GM12878 (cell line): ENCODE measurements around the gene TNFSF4. TPM values are rescaled to one million over a fixed set of nuclear protein-coding genes. Genes with fewer than 3 reads are reported as not detected.

Experiments
- ATAC-seq: fragments of 200-7000 bp; cut with Tn5 transposase; 3 replicates; pipeline ENCODE4 v1.9.1; 2020; ENCODE audit warnings: mild to moderate bottlenecking, moderate library complexity
- BruUV-seq: library from RNA; stranded (reverse); fragments of 400-500 nt; replicated peaks from 2 replicates; lab custom pipeline; 2021; lab: Mats Ljungman, UMichigan
- CTCF ChIA-PET: fragments of 300-600 bp; sonication (Branson Sonifier 250); formaldehyde crosslinking; extraction: SDS; loops from one replicate; lab custom pipeline; 2021; ENCODE audit warnings: inconsistent platforms; lab: Yijun Ruan, JAX
- POLR2A ChIA-PET: fragments of 350-600 bp; formaldehyde crosslinking; extraction: SDS; loops from one replicate; lab custom pipeline; 2021; ENCODE audit warnings: inconsistent platforms; lab: Charles Lee
- RAD21 ChIA-PET: fragments of 300-600 bp; sonication (Branson Sonifier 250); formaldehyde crosslinking; loops from one replicate; lab custom pipeline; 2023; ENCODE audit warnings: antibody characterized with exemption; ENCODE audit not compliant: unreplicated experiment; lab: Charles Lee
- SMC1A ChIA-PET: fragments of 300-600 bp; sonication (Branson Sonifier 250); formaldehyde crosslinking; loops from one replicate; lab custom pipeline; 2023; ENCODE audit not compliant: unreplicated experiment, uncharacterized antibody; lab: Charles Lee
- DNase-seq: peaks from one replicate; pipeline ENCODE4 v3.0.0-alpha.2; 2011; ENCODE audit warnings: low read depth, low spot score
- FAIRE-seq: peaks from 3 replicates; lab custom pipeline; 2011; peaks lifted over from hg19 to GRCh38; lab: Jason Lieb, UNC
- H2AFZ ChIP-seq: 2 replicates; pipeline ENCODE4 v1.6.0; 2011; ENCODE audit warnings: low read depth, low read length, control low read depth; ENCODE audit not compliant: control insufficient read depth
- H3K27ac ChIP-seq: 2 replicates; pipeline ENCODE4 v1.5.1; 2011; ENCODE audit warnings: control low read depth; ENCODE audit not compliant: control insufficient read depth, insufficient read depth
- H3K27me3 ChIP-seq, 2 experiments: replicated peaks in 1 of 2; 2 replicates each; pipeline versions ENCODE4 v1.6.0 to v1.6.1; 2011; ENCODE audit warnings: low read length in 1 of 2; ENCODE audit not compliant: control insufficient read depth in 2 of 2, insufficient read depth in 2 of 2
- H3K36me3 ChIP-seq, 2 experiments: 2 replicates each; pipeline ENCODE4 v1.5.1; 2011; ENCODE audit warnings: low read length in 1 of 2; ENCODE audit not compliant: control insufficient read depth in 2 of 2, insufficient read depth in 2 of 2
- H3K4me1 ChIP-seq: 2 replicates; pipeline ENCODE4 v1.6.1; 2011; ENCODE audit warnings: mild to moderate bottlenecking, low read length, moderate library complexity, mixed read lengths; ENCODE audit not compliant: control insufficient read depth, insufficient read depth
- H3K4me2 ChIP-seq: 2 replicates; pipeline ENCODE4 v1.6.0; 2011; ENCODE audit warnings: control low read depth; ENCODE audit not compliant: control insufficient read depth, insufficient read depth
- H3K4me3 ChIP-seq: fragments of 200-600 bp; sonication (generic); 2 replicates; pipeline ENCODE4 v1.5.1; 2016
- H3K79me2 ChIP-seq: 2 replicates; pipeline ENCODE4 v1.6.0; 2011; ENCODE audit warnings: low read length; ENCODE audit not compliant: control insufficient read depth, insufficient read depth
- H3K9ac ChIP-seq: 2 replicates; pipeline ENCODE4 v1.8.0; 2011; ENCODE audit warnings: low read length, control low read depth, mixed read lengths; ENCODE audit not compliant: control insufficient read depth, insufficient read depth
- H3K9me3 ChIP-seq: replicated peaks from 3 replicates; pipeline ENCODE4 v1.5.1; 2011; ENCODE audit warnings: mild to moderate bottlenecking, low read length; ENCODE audit not compliant: control insufficient read depth, insufficient read depth
- H4K20me1 ChIP-seq: 2 replicates; pipeline ENCODE4 v1.6.0; 2011; ENCODE audit not compliant: control insufficient read depth, insufficient read depth
- CHD1 ChIP-seq: IDR thresholded peaks from 2 replicates; pipeline ENCODE4 v1.6.1; 2012; ENCODE audit warnings: low read depth, low read length, improper control_type of control experiment
- E4F1 ChIP-seq: fragments of 450-650 bp; IDR thresholded peaks from 2 replicates; pipeline ENCODE4 v1.6.1; 2018; ENCODE audit warnings: borderline replicate concordance, mild to moderate bottlenecking; ENCODE audit not compliant: partially characterized antibody
- ESRRA ChIP-seq: IDR thresholded peaks from 2 replicates; pipeline ENCODE4 v1.6.1; 2012; ENCODE audit warnings: mild to moderate bottlenecking, low read length, improper control_type of control experiment
- POU2F2 ChIP-seq: IDR thresholded peaks from 3 replicates; pipeline ENCODE4 v1.6.1; 2011; ENCODE audit warnings: low read depth, mild to moderate bottlenecking, low read length, borderline replicate concordance
- RFX5 ChIP-seq: IDR thresholded peaks from 2 replicates; pipeline ENCODE4 v1.6.1; 2011; ENCODE audit warnings: low read depth, low read length, improper control_type of control experiment
- SRF ChIP-seq, 2 experiments: IDR thresholded peaks; 2 replicates each; pipeline ENCODE4 v1.6.1; 2011; ENCODE audit warnings: low read depth in 2 of 2, low read length in 2 of 2, mild to moderate bottlenecking in 1 of 2, moderate library complexity in 1 of 2
- ZBTB4 ChIP-seq: fragments of 450-650 bp; formaldehyde crosslinking; IDR thresholded peaks from 2 replicates; pipeline ENCODE4 v1.4.0; 2022; ENCODE audit warnings: mild to moderate bottlenecking, moderate library complexity
- WGBS: methylation state at CpG from one replicate; pipeline ENCODE4 v1.1.6; 2016; ENCODE audit warnings: low lambda C conversion rate; ENCODE audit not compliant: insufficient replicate concordance, insufficient coverage; ENCODE audit errors: missing lambda C conversion rate; 5-methylcytosine and 5-hydroxymethylcytosine counted together
- in situ Hi-C: fragments of 300-500 bp; cut with MboI; formaldehyde crosslinking; loops from 9 replicates; pipeline ENCODE4 v1.14.3; 2018; ENCODE audit warnings: mixed read lengths
- intact Hi-C: fragments of 100-400 bp; cut with micrococcal nuclease; formaldehyde crosslinking; loops from one replicate; pipeline ENCODE4 v1.14.2; 2022; ENCODE audit not compliant: unreplicated experiment
- polyA plus RNA-seq, 11 experiments: library from polyadenylated mRNA; depleted of rRNA in 4 of 11; unstranded in 6 of 11; stranded (reverse) in 5 of 11; fragments of >200 nt; fragmentation: Nextera tagmentation in 4 of 11; fragmentation: Illumina TruSeq in 1 of 11; extraction: Ambion mirVana in 4 of 11; extraction: Trizol in 1 of 11; gene quantifications; 1 replicate in 1 of 11; 2 replicates in 10 of 11; pipeline versions ENCODE4 v1.2.1 to v1.2.3, GENCODE V29; 2011 to 2016; ENCODE audit warnings: inconsistent platforms in 2 of 11, missing spikeins in 2 of 11, low read depth in 1 of 11
- total RNA-seq, 4 experiments: library from RNA; depleted of rRNA in 3 of 4; stranded (reverse); fragments of >200 nt in 3 of 4; fragmentation: Illumina TruSeq in 1 of 4; extraction: Trizol in 1 of 4; gene quantifications; 2 replicates each; pipeline versions ENCODE4 v1.2.1 to v1.2.3, GENCODE V29; 2013 to 2021

The TNFSF4 gene
- total and polyA plus RNA-seq, 10 of the 15 experiments (the other 5 are each of a cell fraction or from before 2014, with no cell fraction given), result 8.1 to 31.0 (median 12.9) TPM

- TF ChIP-seq ZBTB4 (CRISPR knock-in tag), result no peak
- TF ChIP-seq, all 136 proteins: peak for 0
- DNase-seq (no peak), FAIRE-seq (no peak), ATAC-seq (no peak)
- H3K4me3 ChIP-seq, result no peak overlapping the region
- no peaks in the 10 kb centered on the region for H3K79me2 ChIP-seq
- no peak overlapping the region for H3K9ac ChIP-seq
- RAD21 ChIA-PET, result no interaction called here
- peaks cover 10% of the 10 kb centered on the region; the same call in 2 of the 3 replicates for H3K9me3 ChIP-seq
- H2AFZ ChIP-seq, result no peak overlapping the region
- no TSS peak for BruUV-seq
- in situ Hi-C loops (no loop called here), intact Hi-C loops (no loop called here)
- no peaks in the 10 kb centered on the region for H4K20me1 ChIP-seq
- H3K27me3 ChIP-seq, result no peaks in the 10 kb centered on the region
- no peak overlapping the region for H3K4me2 ChIP-seq
- no peaks in the 10 kb centered on the region for H3K36me3 ChIP-seq
- POLR2A ChIA-PET, result no interaction called here
- no peak overlapping the region for H3K27ac ChIP-seq
- CTCF ChIA-PET, result interaction anchor here (0.9 to 2.2 kb wide), 2 partner anchors 31 to 259 kb away, joined by 3 to 8 read pairs; no protein-coding TSS in a partner anchor
- WGBS, result 20% methylated on average over 2 of the region's 2 CpGs
- SMC1A ChIA-PET, result interaction anchor here (1.0 to 1.6 kb wide), 3 partner anchors 29 to 60 kb away, joined by 3 read pairs; no protein-coding TSS in a partner anchor
- no peaks in the 10 kb centered on the region for H3K4me1 ChIP-seq
Observed at GRCh38 chr1:173171152-173171551, 36.0 kb downstream of the TNFSF4 start.

- FAIRE-seq, result no peak
- peaks cover 9% of the 10 kb centered on the region; the same call in 2 of the 3 replicates for H3K9me3 ChIP-seq
- intact Hi-C loops, result no loop called here
- no peak for TF ChIP-seq E4F1
- no peak for TF ChIP-seq SRF (IDR thresholded peaks at IDR 0.05; ENCODE audit: low read depth in 2 of 2, low read length in 2 of 2)
- no peak for TF ChIP-seq RFX5
- no peak for TF ChIP-seq POU2F2
- no peak for TF ChIP-seq ESRRA
- TF ChIP-seq CHD1, result no peak
Observed at GRCh38 chr1:173168941-173169340, 38.2 kb downstream of the TNFSF4 start.

More at GRCh38 chr1:173168941-173169340, 38.2 kb downstream of the TNFSF4 start:
- Histone ChIP-seq H3K36me3 (no peaks in the 10 kb centered on the region), H4K20me1 (no peaks in the 10 kb centered on the region), H2AFZ (no peak overlapping the region), H3K4me2 (no peak overlapping the region), H3K27me3 (no peaks in the 10 kb centered on the region), H3K9ac (no peak overlapping the region), H3K4me3 (no peak overlapping the region), H3K79me2 (no peaks in the 10 kb centered on the region), H3K27ac (no peak overlapping the region), H3K4me1 (no peaks in the 10 kb centered on the region)
- ATAC-seq (no peak), DNase-seq (no peak)
- ChIA-PET RAD21 (no interaction called here), CTCF (interaction anchor here (2.2 kb wide), 1 partner anchor 34 kb away, joined by 8 read pairs; no protein-coding TSS in a partner anchor), POLR2A (no interaction called here), SMC1A (no interaction called here)
- in situ Hi-C loops, result no loop called here
- BruUV-seq, result no TSS peak
- 89% methylated on average over 2 of the region's 2 CpGs for WGBS
